Stimulated activated CD4-positive, alpha-beta T cell treated with anti-CD3 and anti-CD28 coated beads, Interleukin-1b, Interleukin-23, amount 100 ng/mL, for 4 hours (primary cell): ENCODE results near the gene KIR2DL1.
"Not testable (repeated sequence)": the region's sequence is repeated elsewhere in the genome, so short reads cannot be mapped to it uniquely, and the experiment has no call there.

ENCODE experiments used
- DNase-seq, 2 donors: peaks; one replicate each; pipeline ENCODE4 v3.0.0-alpha.2; 2020; ENCODE audit warnings: low read depth in 2 of 2

The KIR2DL1 gene

GRCh38 chr19:54769646-54770045 is at the start of gene KIR2DL1:
KIR2DL1 (plus strand) TSS chr19:54769793; CDS start chr19:54769851, 58 bp downstream.
- not testable (repeated sequence) for DNase-seq

DNA sequence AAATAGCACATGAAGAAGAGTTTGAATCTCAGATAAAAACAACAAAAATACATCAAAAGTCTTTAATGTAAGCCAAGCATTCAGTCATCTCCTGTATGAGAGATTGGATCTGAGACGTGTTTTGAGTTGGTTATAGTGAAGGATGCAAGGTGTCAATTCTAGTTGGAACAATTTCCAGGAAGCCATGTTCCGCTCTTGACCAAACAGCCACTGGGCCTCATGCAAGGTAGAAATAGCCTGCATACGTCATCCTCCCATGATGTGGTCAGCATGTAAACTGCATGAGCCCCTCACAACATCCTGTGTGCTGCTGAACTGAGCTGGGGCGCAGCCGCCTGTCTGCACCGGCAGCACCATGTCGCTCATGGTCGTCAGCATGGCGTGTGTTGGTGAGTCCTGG is 45.5 kb upstream of the KIR2DL1 start, which contains the start of gene KIR3DL3:
Gene KIR3DL3, plus strand, starts transcription at position 301 of the 400 bp plus-strand sequence. Its CDS starts 55 bp downstream, at position 356.
- DNase-seq: no peak

DNA sequence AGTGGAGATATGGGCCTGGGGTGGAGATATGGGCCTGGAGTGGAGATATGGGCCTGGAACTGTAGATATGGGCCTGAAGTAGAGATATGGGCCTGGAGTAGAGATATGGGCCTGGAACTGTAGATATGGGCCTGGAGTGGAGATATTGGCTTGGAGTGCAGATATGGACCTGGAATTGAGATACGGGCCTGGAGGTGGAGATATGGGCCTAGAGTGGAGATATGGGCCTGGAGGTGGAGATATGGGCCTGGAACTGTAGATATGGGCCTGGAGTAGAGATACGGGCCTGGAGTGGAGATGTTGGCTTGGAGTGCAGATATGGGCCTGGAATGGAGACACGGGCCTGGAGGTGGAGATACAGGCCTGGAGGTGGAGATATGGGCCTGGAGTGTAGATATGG is 44.9 kb upstream of the KIR2DL1 start:
- DNase-seq: no peak

GRCh38 chr19:54725321-54725720 is 44.3 kb upstream of the KIR2DL1 start:
- no peak for DNase-seq

- DNase-seq: no peak
Measured at GRCh38 chr19:54727562-54727961, 42.0 kb upstream of the KIR2DL1 start.

DNA sequence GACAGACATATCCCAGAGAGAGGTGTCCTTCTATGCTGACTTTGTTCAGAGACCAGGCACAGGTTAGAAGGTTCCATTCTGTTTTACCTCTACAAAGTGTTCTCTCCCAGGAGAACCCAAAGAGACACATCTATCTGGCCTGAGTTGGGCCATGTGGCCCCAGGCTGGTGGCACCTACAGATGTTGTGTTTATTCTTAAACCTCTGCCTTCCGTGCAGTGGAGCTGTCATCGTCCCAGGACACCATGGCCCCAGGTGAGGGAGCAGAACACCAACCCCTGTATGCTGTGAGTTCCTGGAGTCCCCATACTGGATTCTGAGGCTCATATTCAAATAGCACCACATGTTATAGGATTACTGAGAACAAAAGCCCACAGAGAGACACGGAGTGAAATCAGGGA is 41.4 kb upstream of the KIR2DL1 start:
- DNase-seq: no peak

DNA sequence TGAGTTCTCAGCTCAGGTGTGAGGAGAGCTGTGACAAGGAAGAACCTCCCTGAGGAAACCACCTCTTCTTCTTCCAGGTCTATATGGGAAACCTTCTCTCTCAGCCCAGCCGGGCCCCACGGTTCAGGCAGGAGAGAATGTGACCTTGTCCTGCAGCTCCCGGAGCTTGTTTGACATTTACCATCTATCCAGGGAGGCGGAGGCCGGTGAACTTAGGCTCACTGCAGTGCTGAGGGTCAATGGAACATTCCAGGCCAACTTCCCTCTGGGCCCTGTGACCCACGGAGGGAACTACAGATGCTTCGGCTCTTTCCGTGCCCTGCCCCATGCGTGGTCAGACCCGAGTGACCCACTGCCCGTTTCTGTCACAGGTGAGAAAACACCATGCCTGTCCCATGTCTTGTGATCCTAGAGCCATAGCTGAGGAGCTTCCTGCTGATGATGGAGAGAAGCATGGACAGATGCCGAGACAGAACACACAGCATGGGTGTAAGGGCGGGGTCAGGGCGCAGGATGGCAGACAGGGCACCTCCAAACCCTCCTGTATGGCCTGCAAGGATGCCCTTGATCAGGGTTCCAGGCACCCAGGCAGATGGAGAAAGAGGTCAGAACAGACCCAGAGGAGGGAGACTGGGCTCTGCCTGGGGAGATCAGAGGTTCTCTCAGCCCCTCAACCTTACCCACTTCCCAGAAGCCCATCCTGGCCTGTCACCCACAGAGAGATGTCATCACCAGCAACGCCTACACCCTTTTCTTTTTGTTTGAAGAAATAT is 40.0 kb upstream of the KIR2DL1 start:
- DNase-seq: no peak

- no peak for DNase-seq
Measured at GRCh38 chr19:54731191-54731590, 38.4 kb upstream of the KIR2DL1 start.

GRCh38 chr19:54738306-54738705 is 31.3 kb upstream of the KIR2DL1 start, which contains the start of gene KIR2DL3:
KIR2DL3 (plus strand) TSS chr19:54738513; CDS start chr19:54738546, 33 bp downstream.
- DNase-seq: not testable (repeated sequence)

DNA sequence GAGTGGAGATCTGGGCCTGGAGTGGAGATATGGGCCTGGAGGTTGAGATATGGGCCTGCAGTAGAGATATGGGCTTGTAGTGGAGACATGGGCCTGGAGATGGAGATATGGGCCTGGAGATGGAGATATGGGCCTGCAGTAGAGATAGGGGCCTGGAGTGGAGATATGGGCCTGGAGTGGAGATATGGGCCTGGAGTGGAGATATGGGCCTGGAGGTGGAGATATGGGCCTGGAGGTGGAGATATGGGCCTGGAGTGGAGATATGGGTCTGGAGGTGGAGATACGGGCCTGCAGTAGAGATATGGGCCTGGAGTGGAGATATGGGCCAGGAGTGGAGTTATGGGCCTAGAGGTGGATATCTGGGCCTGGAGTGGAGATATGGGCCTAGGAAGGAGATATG is 30.9 kb upstream of the KIR2DL1 start:
- DNase-seq: no peak

DNA sequence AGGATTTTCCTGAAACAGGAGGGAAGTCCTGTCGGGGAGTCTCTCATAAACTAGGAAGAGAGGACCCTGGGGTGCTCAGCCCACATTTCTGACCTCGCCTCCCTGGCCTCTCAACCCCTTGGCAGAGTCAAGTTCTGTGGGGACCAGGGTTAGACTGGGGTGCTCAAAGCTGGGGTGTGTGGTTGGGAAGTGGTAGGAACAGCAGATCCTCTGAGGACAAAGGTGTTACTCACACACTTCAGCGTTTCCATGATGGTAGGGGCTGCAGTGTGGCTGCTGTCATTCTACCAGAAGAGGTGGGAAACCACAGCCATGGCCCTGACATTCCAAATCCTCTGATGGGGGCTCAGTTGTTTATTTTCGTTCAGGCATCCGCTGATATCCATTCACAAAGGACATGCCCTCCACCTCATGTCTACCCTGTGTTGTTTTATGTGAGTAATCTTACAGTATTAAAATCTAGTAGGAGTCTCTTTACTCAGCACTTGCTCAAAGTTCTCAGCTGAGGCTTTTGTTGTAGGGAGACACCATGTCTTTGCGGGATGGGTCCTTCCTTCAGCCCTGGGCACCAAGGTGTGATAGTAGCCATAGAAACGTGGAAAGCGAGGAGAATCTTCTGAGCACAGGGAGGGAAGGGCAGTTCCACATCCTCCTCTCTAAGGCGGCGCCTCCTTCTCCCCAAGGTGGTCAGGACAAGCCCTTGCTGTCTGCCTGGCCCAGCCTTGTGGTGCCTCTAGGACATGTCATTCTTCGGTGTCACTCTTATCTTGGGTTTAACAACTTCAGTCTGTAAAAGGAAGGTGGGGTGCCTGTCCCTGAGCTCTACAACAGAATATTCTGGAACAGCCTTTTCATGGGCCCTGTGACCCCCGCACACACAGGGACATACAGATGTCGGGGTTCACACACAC is 29.8 kb upstream of the KIR2DL1 start:
- DNase-seq: no peak

- DNase-seq: not testable (repeated sequence)
Measured at GRCh38 chr19:54741950-54742349, 27.6 kb upstream of the KIR2DL1 start.

GRCh38 chr19:54744080-54744479 is 25.5 kb upstream of the KIR2DL1 start:
- DNase-seq: not testable (repeated sequence)

DNA sequence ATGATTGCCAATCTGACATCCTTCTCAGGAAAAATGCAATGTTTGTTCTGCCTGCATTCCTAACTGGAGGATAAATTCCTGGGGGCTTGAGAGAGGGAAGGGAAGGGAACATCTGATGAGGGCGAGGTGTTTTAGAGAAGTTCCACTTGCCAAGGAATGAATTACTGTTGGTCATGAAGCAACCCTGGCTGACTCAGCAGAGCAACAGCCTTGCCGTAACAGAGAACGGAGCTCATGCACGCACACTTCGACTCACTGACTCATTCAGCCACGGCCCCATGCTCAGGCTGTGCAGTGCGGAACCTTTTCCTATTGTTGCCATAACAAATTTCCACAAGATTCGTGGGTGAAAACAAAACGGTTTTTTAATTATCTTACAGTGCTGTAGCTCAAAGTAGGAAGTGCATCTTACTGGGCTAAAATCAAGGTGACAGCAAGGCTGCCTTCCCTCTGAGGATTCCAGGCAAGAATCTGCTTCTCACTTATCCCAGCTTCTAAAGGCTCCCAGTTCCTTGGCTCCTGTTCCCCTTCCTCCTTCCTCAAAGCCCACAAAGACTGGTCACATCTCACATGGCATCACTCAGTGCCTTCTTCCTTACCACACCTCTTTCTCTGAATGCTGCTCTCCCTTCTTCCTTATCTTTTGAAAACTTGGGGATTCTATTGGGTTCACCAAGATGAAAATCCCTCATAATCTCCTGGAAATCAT is 21.8 kb upstream of the KIR2DL1 start:
- DNase-seq: not testable (repeated sequence)

DNA sequence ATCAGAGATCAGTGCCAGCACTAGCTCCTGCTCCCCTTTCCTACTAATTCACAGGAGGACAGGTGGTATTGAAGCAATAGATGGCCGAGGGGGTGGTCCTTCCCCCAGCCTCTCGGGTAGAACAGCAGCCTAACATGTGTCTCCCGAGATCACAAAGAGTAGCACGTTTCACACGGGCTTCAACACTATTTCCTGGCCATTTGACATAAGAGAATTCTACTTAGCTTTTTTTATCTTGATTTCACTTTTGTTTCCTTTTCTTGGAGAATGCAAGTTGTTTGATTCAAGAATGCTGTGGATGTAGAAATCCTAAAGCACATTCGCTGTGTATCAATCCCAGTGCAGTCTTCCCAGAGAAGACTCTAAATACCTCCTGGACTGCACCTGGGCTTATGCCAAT is 19.3 kb upstream of the KIR2DL1 start:
- not testable (repeated sequence) for DNase-seq

GRCh38 chr19:54756204-54757110 is 13.1 kb upstream of the KIR2DL1 start:
- DNase-seq: not testable (repeated sequence)

DNA sequence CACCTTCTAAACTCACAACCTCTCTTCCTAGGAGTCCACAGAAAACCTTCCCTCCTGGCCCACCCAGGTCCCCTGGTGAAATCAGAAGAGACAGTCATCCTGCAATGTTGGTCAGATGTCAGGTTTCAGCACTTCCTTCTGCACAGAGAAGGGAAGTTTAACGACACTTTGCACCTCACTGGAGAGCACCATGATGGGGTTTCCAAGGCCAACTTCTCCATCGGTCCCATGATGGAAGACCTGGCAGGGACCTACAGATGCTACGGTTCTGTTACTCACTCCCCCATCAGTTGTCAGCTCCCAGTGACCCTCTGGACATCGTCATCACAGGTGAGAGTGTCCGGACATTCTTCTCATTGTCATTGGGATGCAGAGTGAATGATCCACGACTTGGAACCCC is 11.0 kb upstream of the KIR2DL1 start:
- DNase-seq: not testable (repeated sequence)

GRCh38 chr19:54764219-54764618 is 5.4 kb upstream of the KIR2DL1 start:
- DNase-seq: not testable (repeated sequence)

- DNase-seq: not testable (repeated sequence)
Measured at GRCh38 chr19:54766464-54766863, 3.1 kb upstream of the KIR2DL1 start.

GRCh38 chr19:54770511-54770910 is 918 bp downstream of the KIR2DL1 start:
- not testable (repeated sequence) for DNase-seq
